ENCODE results near the gene DYRK2.

DYRK2 gene

DNA sequence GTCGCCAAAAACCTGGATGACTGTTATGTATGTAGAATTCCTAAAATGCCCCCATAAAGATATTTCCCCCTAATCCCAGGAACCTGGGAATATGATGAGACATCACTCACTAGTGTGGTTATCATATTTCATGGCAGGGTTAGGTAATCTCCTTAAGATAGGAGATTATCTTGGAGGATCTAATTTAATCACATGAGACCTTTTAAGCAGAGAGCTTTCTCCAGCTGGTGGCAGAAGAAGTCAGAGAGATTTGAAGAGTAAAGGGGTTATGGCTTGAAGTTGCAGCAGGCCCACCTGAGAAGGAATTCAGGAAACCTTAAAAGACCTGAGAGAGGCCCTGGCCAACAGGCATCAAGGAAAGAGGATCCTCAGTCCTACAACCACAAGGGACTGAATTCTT lies 53.6 kb downstream of the DYRK2 start:
- no peak for DNase-seq (ENCODE audit: low read depth in 2 of 2)

DNA sequence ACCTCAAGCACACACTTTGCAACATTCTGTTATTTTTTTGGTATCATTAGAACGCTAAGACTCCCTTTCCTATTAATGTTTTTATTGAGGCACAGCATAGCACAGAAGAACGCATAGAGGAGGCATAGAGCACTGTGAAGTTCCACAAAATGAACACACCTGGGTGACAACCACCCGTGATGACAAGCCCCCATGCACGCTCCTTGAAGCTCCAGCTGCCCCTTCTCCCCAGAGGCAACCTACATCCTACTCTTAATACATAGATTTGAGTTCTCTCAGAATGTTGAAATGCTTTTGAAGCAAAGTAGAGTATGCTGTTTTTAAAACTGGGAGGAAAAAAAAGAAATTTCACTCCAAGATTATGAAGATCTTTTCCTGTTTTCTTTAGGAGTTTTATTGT lies 55.5 kb downstream of the DYRK2 start:
- DNase-seq (ENCODE audit: low read depth in 2 of 2) = no peak

DNA sequence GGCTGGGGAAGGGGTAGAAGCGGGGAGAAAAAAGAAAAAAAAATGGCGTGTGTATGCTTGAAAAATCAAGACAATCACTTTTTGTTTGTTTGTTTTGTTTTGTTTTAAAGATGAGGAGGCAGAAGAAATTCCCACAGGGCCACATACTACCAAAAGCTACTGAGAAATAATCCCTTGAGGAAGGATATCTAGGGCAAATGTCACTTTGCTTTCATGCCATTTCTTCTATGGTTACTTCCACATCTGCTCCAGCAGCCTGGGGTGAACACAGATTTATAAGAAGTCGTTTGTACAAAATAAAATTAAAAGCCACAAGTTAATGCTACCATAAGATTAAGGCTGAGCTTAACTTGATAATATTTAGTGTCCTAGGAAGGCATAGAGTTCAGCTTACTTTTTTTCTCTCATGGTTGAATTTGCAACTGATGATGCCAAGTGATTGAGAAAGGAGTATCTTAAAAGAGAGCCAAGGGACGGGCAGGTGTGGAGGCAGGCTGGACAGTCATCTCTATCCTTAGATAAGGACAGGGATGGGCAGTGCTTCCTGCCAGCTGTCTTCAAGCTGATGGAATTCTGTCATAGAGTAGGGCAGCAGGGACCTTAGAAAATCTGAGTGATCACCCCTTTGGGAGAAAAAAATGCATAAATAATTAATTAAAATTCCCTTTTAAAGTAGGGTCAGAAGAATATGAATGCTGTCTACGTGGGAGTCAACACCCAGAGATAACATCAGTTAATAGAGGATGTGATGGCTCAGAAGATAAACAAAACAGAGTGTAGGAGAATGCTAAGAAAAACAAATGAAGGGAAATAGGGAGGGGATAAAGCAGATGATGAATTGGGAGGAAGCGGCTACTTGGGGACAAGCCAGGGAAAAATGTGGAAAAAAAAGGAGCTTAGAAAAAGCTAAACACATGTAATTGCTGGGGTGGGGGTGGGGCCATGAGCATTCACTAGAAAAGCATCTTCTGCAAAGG lies 57.1 kb downstream of the DYRK2 start:
- DNase-seq (ENCODE audit: low read depth in 2 of 2) = no peak

DNA sequence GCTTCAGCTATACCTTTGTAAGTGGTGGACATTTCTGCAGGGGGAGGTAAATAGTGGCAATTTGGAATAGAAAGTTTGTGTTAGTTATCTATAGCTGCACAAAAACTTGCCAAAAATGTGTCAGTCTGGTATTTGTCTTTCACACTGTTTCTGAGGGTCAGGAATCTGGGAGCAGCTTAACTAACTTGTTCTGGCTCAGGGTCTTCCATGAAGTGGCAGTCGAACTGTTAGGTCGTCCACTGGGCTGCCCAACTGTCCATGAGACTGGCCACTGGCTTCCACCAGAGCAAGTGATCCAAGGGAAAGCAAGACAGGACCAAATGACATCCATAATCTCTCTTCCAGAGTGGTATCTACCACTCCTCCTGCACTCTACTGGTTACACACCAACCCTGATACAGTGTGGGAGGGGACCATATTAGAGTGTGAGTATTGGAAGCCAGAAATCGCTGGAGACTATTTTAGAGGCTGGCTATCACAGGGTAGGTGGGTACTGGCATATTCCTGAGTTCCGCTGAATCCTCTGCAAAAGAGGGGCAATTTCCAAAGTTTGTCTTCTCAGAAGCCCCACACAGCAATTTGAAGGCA lies 60.9 kb downstream of the DYRK2 start:
- no peak for DNase-seq (ENCODE audit: low read depth in 2 of 2)

DNA sequence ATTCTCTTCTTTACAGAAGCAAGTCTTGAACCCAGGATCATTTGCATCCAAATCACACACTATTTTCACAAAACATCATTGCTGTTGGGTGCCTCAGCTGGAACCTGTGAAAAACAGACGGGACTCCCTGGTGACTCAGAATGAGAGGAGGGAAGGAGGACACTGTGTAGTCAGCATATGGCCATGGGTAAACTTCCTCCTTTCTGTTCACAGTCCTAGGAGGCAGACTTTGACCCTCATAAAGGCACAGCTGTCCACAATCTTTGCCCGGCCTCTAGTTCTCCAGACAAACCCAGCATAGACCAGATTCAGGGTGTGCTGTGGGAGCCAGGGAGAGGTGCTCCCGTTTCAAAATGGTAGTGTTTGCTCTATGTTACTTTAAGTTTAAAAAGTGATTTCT lies 62.0 kb downstream of the DYRK2 start:
- DNase-seq (ENCODE audit: low read depth in 2 of 2) = no peak

DNA sequence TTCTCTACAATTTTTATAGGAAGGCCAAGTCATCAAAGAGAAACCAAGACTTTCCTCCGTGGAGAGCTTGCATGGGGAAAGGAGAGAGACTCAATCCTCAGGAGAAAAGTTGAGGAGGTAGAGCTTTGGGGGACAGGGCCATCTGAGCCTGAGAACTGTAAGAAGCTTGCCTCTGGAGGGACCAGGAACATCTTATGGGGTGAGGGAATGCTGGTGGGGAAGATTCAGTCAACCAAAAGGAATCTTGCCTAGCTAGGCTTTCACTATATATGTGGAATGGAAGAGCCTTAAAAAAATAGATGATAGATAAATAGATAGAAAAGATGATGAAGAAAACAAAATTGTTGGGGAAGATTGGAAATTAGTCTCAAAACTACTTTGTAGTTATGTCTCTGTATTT lies 63.5 kb downstream of the DYRK2 start:
- DNase-seq (ENCODE audit: low read depth in 2 of 2) = no peak

DNA sequence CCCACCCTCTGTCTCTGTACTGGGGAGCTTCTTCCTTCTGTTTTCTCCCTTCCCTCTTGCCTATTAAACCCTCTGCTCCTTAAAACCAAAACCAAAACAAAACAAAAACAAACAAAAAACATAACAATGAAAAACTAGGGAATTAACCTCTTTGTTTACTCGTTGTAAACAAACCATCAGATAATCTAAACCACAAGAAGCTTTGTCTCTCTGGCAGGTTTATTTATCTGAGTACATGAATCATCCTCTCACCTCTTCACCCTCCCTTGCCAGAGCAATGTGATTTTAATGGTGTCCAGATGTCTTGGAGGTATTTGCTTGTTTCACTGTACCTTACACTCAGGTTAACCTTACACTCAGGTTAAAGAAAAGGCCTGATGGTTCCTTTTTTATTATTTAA lies 66.1 kb downstream of the DYRK2 start:
- DNase-seq (ENCODE audit: low read depth in 2 of 2) = no peak

All from stimulated activated CD8-positive, alpha-beta memory T cell treated with anti-CD3 and anti-CD28 coated beads, Interleukin-15, amount 100 ng/mL, for 48 hours (primary cell).